ENCODE results near the gene GTPBP10.
A peak's percentile ranks its signal among the peaks of the same experiment; 100 is the strongest.

The GTPBP10 gene
- 13.4 to 41.3 (median 32.2) reads per million in 9 experiments for total RNA-seq

GRCh38 chr7:90346336-90347125, at the start of gene GTPBP10:
Gene GTPBP10 (plus strand): TSS chr7:90346716. CDS start chr7:90346742, 26 bp downstream.
- Mint-ChIP-seq H3K4me3 (peak within 1 kb of the TSS; percentile 91 to 93), H3K9me3 (no peaks in the 10 kb centered on the region), H3K4me1 (ENCODE audit: low read depth in 2 of 2) (peaks cover 22 to 36% of the 10 kb centered on the region in 2 donors), H3K27ac (peak within 1 kb of the TSS; percentile 97 to 98), H3K36me3 (ENCODE audit: insufficient read depth) (peaks cover 14% of the 10 kb centered on the region), H3K27me3 (no peaks in the 10 kb centered on the region)
- peak; percentile 89 for ATAC-seq (replicated peaks)
- peak; percentile 93 to 94 (median 93) for DNase-seq

GRCh38 chr7:90298145-90299038, 48.1 kb upstream of the GTPBP10 start:
- H3K9me3 Mint-ChIP-seq, result no peaks in the 10 kb centered on the region
- peak; percentile 62 for ATAC-seq (replicated peaks)

GRCh38 chr7:90303241-90303640, 43.3 kb upstream of the GTPBP10 start:
- H3K27me3 Mint-ChIP-seq, result peaks cover 16 to 33% of the 10 kb centered on the region in 2 donors
- no peak overlapping the region for H3K4me3 Mint-ChIP-seq
- ATAC-seq (replicated peaks) (no peak), DNase-seq (no peak)
- no peaks in the 10 kb centered on the region for H3K4me1 Mint-ChIP-seq (ENCODE audit: low read depth in 2 of 2)
- no peaks in the 10 kb centered on the region for H3K36me3 Mint-ChIP-seq (ENCODE audit: insufficient read depth)
- H3K9me3 Mint-ChIP-seq, result no peaks in the 10 kb centered on the region
- no peak overlapping the region for H3K27ac Mint-ChIP-seq

More at GRCh38 chr7:90298145-90299038, 48.1 kb upstream of the GTPBP10 start:
- Mint-ChIP-seq H3K36me3 (ENCODE audit: insufficient read depth) (no peaks in the 10 kb centered on the region), H3K4me3 (no peak overlapping the region), H3K27ac (no peak overlapping the region), H3K4me1 (ENCODE audit: low read depth in 2 of 2) (no peaks in the 10 kb centered on the region), H3K27me3 (peaks cover 16 to 20% of the 10 kb centered on the region in 2 donors)
- DNase-seq, result no peak

- Mint-ChIP-seq H3K36me3 (ENCODE audit: insufficient read depth) (no peaks in the 10 kb centered on the region), H3K9me3 (no peaks in the 10 kb centered on the region), H3K27ac (no peak overlapping the region), H3K4me1 (ENCODE audit: low read depth in 2 of 2) (no peaks in the 10 kb centered on the region), H3K4me3 (no peak overlapping the region), H3K27me3 (peaks cover 12 to 25% of the 10 kb centered on the region in 2 donors)
- ATAC-seq (replicated peaks) (no peak), DNase-seq (no peak)
Observed at GRCh38 chr7:90309872-90310271, 36.6 kb upstream of the GTPBP10 start.

GRCh38 chr7:90311175-90311574, 35.3 kb upstream of the GTPBP10 start:
- H3K9me3 Mint-ChIP-seq, result no peaks in the 10 kb centered on the region
- DNase-seq (no peak), ATAC-seq (replicated peaks) (no peak)
- no peak overlapping the region for H3K4me3 Mint-ChIP-seq
- H3K4me1 Mint-ChIP-seq (ENCODE audit: low read depth in 2 of 2), result no peaks in the 10 kb centered on the region
- no peaks in the 10 kb centered on the region for H3K36me3 Mint-ChIP-seq (ENCODE audit: insufficient read depth)
- H3K27ac Mint-ChIP-seq, result no peak overlapping the region
- peaks cover 24 to 32% of the 10 kb centered on the region in 2 donors for H3K27me3 Mint-ChIP-seq

GRCh38 chr7:90312745-90313144, 33.8 kb upstream of the GTPBP10 start:
- H3K9me3 Mint-ChIP-seq, result no peaks in the 10 kb centered on the region
- no peaks in the 10 kb centered on the region for H3K36me3 Mint-ChIP-seq (ENCODE audit: insufficient read depth)
- H3K27me3 Mint-ChIP-seq, result peaks cover 23 to 25% of the 10 kb centered on the region in 2 donors
- DNase-seq (no peak), ATAC-seq (replicated peaks) (no peak)
- H3K4me3 Mint-ChIP-seq, result no peak overlapping the region
- H3K4me1 Mint-ChIP-seq (ENCODE audit: low read depth in 2 of 2), result no peaks in the 10 kb centered on the region
- no peak overlapping the region for H3K27ac Mint-ChIP-seq

GRCh38 chr7:90313907-90314306, 32.6 kb upstream of the GTPBP10 start:
- no peak for ATAC-seq (replicated peaks)
- H3K4me1 Mint-ChIP-seq (ENCODE audit: low read depth in 2 of 2), result no peaks in the 10 kb centered on the region
- no peaks in the 10 kb centered on the region for H3K36me3 Mint-ChIP-seq (ENCODE audit: insufficient read depth)
- H3K27ac Mint-ChIP-seq, result peak overlapping the region in 1 of 2 donors; percentile 4
- H3K27me3 Mint-ChIP-seq, result peaks cover 30% of the 10 kb centered on the region in 2 donors
- H3K4me3 Mint-ChIP-seq, result no peak overlapping the region
- no peak for DNase-seq
- no peaks in the 10 kb centered on the region for H3K9me3 Mint-ChIP-seq

- no peak for ATAC-seq (replicated peaks)
- H3K4me3 Mint-ChIP-seq, result no peak overlapping the region
Observed at GRCh38 chr7:90320014-90320413, 26.5 kb upstream of the GTPBP10 start.

GRCh38 chr7:90320418-90320800, 26.1 kb upstream of the GTPBP10 start:
- H3K36me3 Mint-ChIP-seq (ENCODE audit: insufficient read depth), result no peaks in the 10 kb centered on the region
- H3K9me3 Mint-ChIP-seq, result no peaks in the 10 kb centered on the region
- peaks cover 44 to 72% of the 10 kb centered on the region in 2 donors for H3K27me3 Mint-ChIP-seq
- no peak overlapping the region for H3K27ac Mint-ChIP-seq
- no peak for ATAC-seq (replicated peaks)
- no peak overlapping the region for H3K4me3 Mint-ChIP-seq
- DNase-seq, result no peak
- peaks cover 0 to 3% of the 10 kb centered on the region in 2 donors for H3K4me1 Mint-ChIP-seq (ENCODE audit: low read depth in 2 of 2)

More at GRCh38 chr7:90320014-90320413, 26.5 kb upstream of the GTPBP10 start:
- H3K27me3 Mint-ChIP-seq, result peaks cover 48 to 76% of the 10 kb centered on the region in 2 donors
- no peaks in the 10 kb centered on the region for H3K9me3 Mint-ChIP-seq
- no peaks in the 10 kb centered on the region for H3K36me3 Mint-ChIP-seq (ENCODE audit: insufficient read depth)
- no peak for DNase-seq
- peaks cover 0 to 3% of the 10 kb centered on the region in 2 donors for H3K4me1 Mint-ChIP-seq (ENCODE audit: low read depth in 2 of 2)
- H3K27ac Mint-ChIP-seq, result no peak overlapping the region

- Mint-ChIP-seq H3K4me3 (no peak within 1 kb of the TSS), H3K36me3 (ENCODE audit: insufficient read depth) (no peaks in the 10 kb centered on the region), H3K9me3 (no peaks in the 10 kb centered on the region), H3K4me1 (ENCODE audit: low read depth in 2 of 2) (peaks cover 0 to 3% of the 10 kb centered on the region in 2 donors), H3K27me3 (peaks cover 42 to 68% of the 10 kb centered on the region in 2 donors), H3K27ac (no peak within 1 kb of the TSS)
- ATAC-seq (replicated peaks), result no peak
- no peak for DNase-seq
Observed at GRCh38 chr7:90320801-90321494, 25.6 kb upstream of the GTPBP10 start, which contains the start of gene FAM237B. Gene FAM237B (minus strand): TSS chr7:90321304. CDS start chr7:90319748, 1,556 bp downstream.

- ATAC-seq (replicated peaks) (no peak), DNase-seq (no peak)
- no peaks in the 10 kb centered on the region for H3K36me3 Mint-ChIP-seq (ENCODE audit: insufficient read depth)
- H3K4me3 Mint-ChIP-seq, result no peak overlapping the region
- no peaks in the 10 kb centered on the region for H3K9me3 Mint-ChIP-seq
- no peak overlapping the region for H3K27ac Mint-ChIP-seq
- H3K4me1 Mint-ChIP-seq (ENCODE audit: low read depth in 2 of 2), result peaks cover 0 to 3% of the 10 kb centered on the region in 2 donors
- H3K27me3 Mint-ChIP-seq, result peaks cover 38 to 55% of the 10 kb centered on the region in 2 donors
Observed at GRCh38 chr7:90322837-90323236, 23.7 kb upstream of the GTPBP10 start.

- Mint-ChIP-seq H3K27ac (no peak overlapping the region), H3K9me3 (no peaks in the 10 kb centered on the region), H3K4me1 (ENCODE audit: low read depth in 2 of 2) (peaks cover 0 to under 1% of the 10 kb centered on the region in 2 donors), H3K36me3 (ENCODE audit: insufficient read depth) (no peaks in the 10 kb centered on the region), H3K27me3 (peaks cover 19 to 29% of the 10 kb centered on the region in 2 donors), H3K4me3 (no peak overlapping the region)
- DNase-seq (no peak), ATAC-seq (replicated peaks) (no peak)
Observed at GRCh38 chr7:90326500-90326899, 20.0 kb upstream of the GTPBP10 start.

Measured in effector memory CD8-positive, alpha-beta T cell (primary cell).